Measurements from ENCODE around the gene ALKBH4. TPM values are rescaled to one million over a fixed set of nuclear protein-coding genes. Genes with fewer than 3 reads are reported as not detected.
"Not testable (repeated sequence)": the region's sequence is repeated elsewhere in the genome, so short reads cannot be mapped to it uniquely, and the experiment has no call there.

The ALKBH4 gene
- total RNA-seq, 4 donors from 2014 or later: 8.7 to 31.3 (median 15.8) TPM

- Histone ChIP-seq H3K4me3 (no peak overlapping the region), H3K36me3 (no peaks in the 10 kb centered on the region), H3K27me3 (no peaks in the 10 kb centered on the region), H3K4me1 (no peaks in the 10 kb centered on the region), H3K27ac (no peak overlapping the region), H3K9me3 (no peaks in the 10 kb centered on the region)
- no peak for DNase-seq
- intact Hi-C loops (cut with DNase I; ENCODE audit: low total_unique reads): no loop called here
- TF ChIP-seq CTCF (IDR thresholded peaks at IDR 0.05): no peak
- TF ChIP-seq POLR2A (IDR thresholded peaks at IDR 0.05): no peak
Measured at GRCh38 chr7:102410918-102411317, 53.7 kb downstream of the ALKBH4 start.

DNA sequence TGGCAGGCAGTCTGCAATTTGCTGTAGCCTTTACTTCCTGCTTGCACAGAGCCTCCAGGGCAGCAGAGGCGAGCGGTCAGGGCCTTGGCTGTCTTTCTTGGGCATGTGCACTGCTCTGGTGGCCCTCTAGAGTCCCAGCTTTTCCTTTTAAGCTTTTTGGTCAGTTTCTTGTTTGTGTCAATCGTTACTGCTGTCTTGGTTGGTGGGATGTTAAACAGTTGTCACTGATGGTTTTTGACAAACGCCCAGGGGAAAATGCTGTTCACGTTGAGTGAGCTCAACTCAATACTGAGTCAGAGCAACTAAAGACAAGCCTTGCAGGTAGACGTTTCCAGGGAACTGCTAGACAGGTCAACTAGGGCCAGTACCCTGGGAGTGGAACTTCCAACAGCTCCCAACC, 54.5 kb downstream of the ALKBH4 start:
- Histone ChIP-seq H3K4me3 (no peak overlapping the region), H3K36me3 (no peaks in the 10 kb centered on the region), H3K9me3 (no peaks in the 10 kb centered on the region), H3K27me3 (no peaks in the 10 kb centered on the region), H3K27ac (no peak overlapping the region), H3K4me1 (no peaks in the 10 kb centered on the region)
- intact Hi-C loops (cut with DNase I; ENCODE audit: low total_unique reads): no loop called here
- no peak for DNase-seq
- TF ChIP-seq CTCF (IDR thresholded peaks at IDR 0.05) (no peak), POLR2A (IDR thresholded peaks at IDR 0.05) (no peak)

DNA sequence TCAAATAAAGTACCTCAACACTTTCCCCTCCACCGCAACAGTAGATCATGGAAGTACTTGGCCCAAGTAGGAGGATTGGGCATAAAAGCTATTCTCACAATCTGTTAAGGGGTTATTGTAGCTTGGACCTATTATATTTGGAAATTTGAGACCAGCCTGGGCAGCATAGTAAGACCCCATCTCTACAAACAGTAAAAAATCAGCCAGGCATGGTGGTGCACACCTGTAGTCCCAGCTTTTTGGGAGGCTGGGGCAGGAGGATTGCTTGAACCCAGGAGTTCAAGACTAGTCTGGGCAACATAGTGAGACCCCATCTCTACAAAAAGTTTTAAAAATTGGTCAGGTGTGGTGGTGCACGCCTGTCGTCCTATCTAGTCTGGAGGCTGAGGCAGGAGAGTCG, 55.3 kb downstream of the ALKBH4 start:
- no peak for DNase-seq
- no peak overlapping the region for H3K4me3 ChIP-seq
- no peak overlapping the region for H3K27ac ChIP-seq
- no peak for TF ChIP-seq POLR2A (IDR thresholded peaks at IDR 0.05)
- TF ChIP-seq CTCF (IDR thresholded peaks at IDR 0.05): no peak
- no peaks in the 10 kb centered on the region for H3K36me3 ChIP-seq
- H3K4me1 ChIP-seq: no peaks in the 10 kb centered on the region
- H3K9me3 ChIP-seq: no peaks in the 10 kb centered on the region
- no peaks in the 10 kb centered on the region for H3K27me3 ChIP-seq
- intact Hi-C loops (cut with DNase I; ENCODE audit: low total_unique reads): no loop called here

DNA sequence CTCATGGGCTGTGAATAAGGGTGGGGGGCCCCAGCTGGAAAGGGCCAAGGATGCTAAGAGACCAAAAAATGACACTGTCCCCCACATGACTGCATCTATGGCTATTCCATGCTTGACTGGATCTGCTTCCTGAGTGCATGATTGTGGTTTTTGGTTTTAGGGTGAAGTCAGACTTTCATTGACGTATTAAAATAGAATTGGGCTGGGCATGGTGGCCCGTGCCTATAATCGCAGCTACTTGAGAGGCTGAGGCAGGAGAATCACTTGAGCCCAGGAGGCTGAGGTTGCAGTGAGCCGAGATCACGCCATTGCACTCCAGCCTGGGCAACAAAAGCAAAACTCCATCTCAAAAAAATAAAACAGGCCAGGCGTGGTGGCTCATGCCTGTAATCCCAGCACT, 56.1 kb downstream of the ALKBH4 start:
- H3K4me1 ChIP-seq; intact Hi-C loops (cut with DNase I; ENCODE audit: low total_unique reads); H3K27ac ChIP-seq; H3K36me3 ChIP-seq; DNase-seq; H3K9me3 ChIP-seq; H3K27me3 ChIP-seq; H3K4me3 ChIP-seq: not testable (repeated sequence)

GRCh38 chr7:102407910-102408309, 56.8 kb downstream of the ALKBH4 start:
- Histone ChIP-seq H3K36me3 (no peaks in the 10 kb centered on the region), H3K27me3 (no peaks in the 10 kb centered on the region), H3K4me1 (no peaks in the 10 kb centered on the region), H3K4me3 (no peak overlapping the region), H3K27ac (no peak overlapping the region), H3K9me3 (no peaks in the 10 kb centered on the region)
- DNase-seq: no peak
- intact Hi-C loops (cut with DNase I; ENCODE audit: low total_unique reads): no loop called here
- TF ChIP-seq CTCF (IDR thresholded peaks at IDR 0.05) (no peak), POLR2A (IDR thresholded peaks at IDR 0.05) (no peak)

Small RNA genes lying within 50 kb of the gene (microRNA-seq; reads per million reads assigned to microRNA genes)
- not detected for gene MIR4467 (ENCODE audit: borderline microRNAs expressed, borderline replicate concordance)
- gene MIR5090 (ENCODE audit: borderline microRNAs expressed, borderline replicate concordance): 10.3 reads per million, percentile 21 among the genes with 10 or more reads in this experiment

Other genes starting within 250 kb of the ALKBH4 start
- gene SH2B2, start 178.0 kb downstream of the ALKBH4 start, total RNA-seq: 10 to 100 TPM in 1 of 4 donors, 1 to 10 TPM in 1, under 1 TPM in 1, not detected in 1; 0.77 to 13.8 (median 9.4) TPM
- not detected for gene SPDYE6, start 108.4 kb downstream of the ALKBH4 start, total RNA-seq
- 10 to 100 TPM; 16.1 to 36.6 (median 25.4) TPM for gene PRKRIP1, start 68.5 kb downstream of the ALKBH4 start, total RNA-seq
- gene ORAI2, start 31.3 kb downstream of the ALKBH4 start, total RNA-seq: 10 to 100 TPM; 15.6 to 48.9 (median 39.0) TPM
- gene LRWD1, start 121 bp upstream of the ALKBH4 start, total RNA-seq: 10 to 100 TPM; 16.7 to 25.6 (median 22.4) TPM
- gene POLR2J, start 14.1 kb upstream of the ALKBH4 start, total RNA-seq: 10 to 100 TPM in 3 of 4 donors, 1 to 10 TPM in 1; 8.2 to 38.8 (median 14.0) TPM
- gene RASA4B, start 52.9 kb upstream of the ALKBH4 start, total RNA-seq: 10 to 100 TPM; 10.8 to 59.0 (median 21.2) TPM
- 10 to 100 TPM in 2 of 4 donors, 1 to 10 TPM in 1, not detected in 1; 1.8 to 64.0 (median 24.1) TPM for gene UPK3BL2, start 78.8 kb upstream of the ALKBH4 start, total RNA-seq
- not detected for gene SPDYE2, start 86.4 kb upstream of the ALKBH4 start, total RNA-seq
- 10 to 100 TPM in 2 of 4 donors, 1 to 10 TPM in 1, under 1 TPM in 1; 0.77 to 50.7 (median 17.1) TPM for gene POLR2J3, start 107.7 kb upstream of the ALKBH4 start, total RNA-seq
- gene RASA4, start 151.9 kb upstream of the ALKBH4 start, total RNA-seq: 100 to 1,000 TPM in 1 of 4 donors, 10 to 100 TPM in 3; 31.4 to 283 (median 51.4) TPM
- gene UPK3BL1, start 177.9 kb upstream of the ALKBH4 start, total RNA-seq: 10 to 100 TPM in 3 of 4 donors, not detected in 1; 16.0 to 31.8 (median 19.6) TPM
- gene SPDYE2B, start 185.5 kb upstream of the ALKBH4 start, total RNA-seq: not detected
- 10 to 100 TPM in 2 of 4 donors, 1 to 10 TPM in 2; 1.0 to 33.5 (median 7.5) TPM for gene POLR2J2, start 206.8 kb upstream of the ALKBH4 start, total RNA-seq

Data from uterus (tissue), 4 donors.